ENCODE results near the gene AMPD2.

AMPD2 gene

GRCh38 chr1:109589679-109590078 lies 30.0 kb upstream of the AMPD2 start:
- no peak for ATAC-seq
- no peak for TF ChIP-seq PPARA (CRISPR knock-in tag; IDR thresholded peaks at IDR 0.05; ENCODE audit: borderline replicate concordance)
- no peak for TF ChIP-seq CREB5 (CRISPR knock-in tag; IDR thresholded peaks at IDR 0.05; ENCODE audit: low read depth)
- TF ChIP-seq ZFP30 (CRISPR knock-in tag; IDR thresholded peaks at IDR 0.05), result no peak
- no peak for TF ChIP-seq ISL1 (CRISPR knock-in tag; IDR thresholded peaks at IDR 0.05)
- TF ChIP-seq CSDC2 (CRISPR knock-in tag; IDR thresholded peaks at IDR 0.05), result no peak
- no peak for TF ChIP-seq ZC3H10 (CRISPR knock-in tag; IDR thresholded peaks at IDR 0.05)

GRCh38 chr1:109592916-109593315 lies 26.7 kb upstream of the AMPD2 start:
- no peak for ATAC-seq
- TF ChIP-seq ZNF565 (CRISPR knock-in tag; conservative IDR thresholded peaks at IDR 0.05; ENCODE audit: low read depth), result no peak

- ATAC-seq, result no peak
- TF ChIP-seq ISL1 (CRISPR knock-in tag; IDR thresholded peaks at IDR 0.05) (no peak), BACH2 (CRISPR knock-in tag; IDR thresholded peaks at IDR 0.05; ENCODE audit: borderline replicate concordance) (no peak)
Measured at GRCh38 chr1:109595531-109595930, 24.1 kb upstream of the AMPD2 start.

- ATAC-seq, result no peak
- no peak for TF ChIP-seq ZFP30 (CRISPR knock-in tag; IDR thresholded peaks at IDR 0.05)
- TF ChIP-seq ZC3H10 (CRISPR knock-in tag; IDR thresholded peaks at IDR 0.05), result no peak
- TF ChIP-seq ISL1 (CRISPR knock-in tag; IDR thresholded peaks at IDR 0.05), result no peak
- TF ChIP-seq ZNF8 (CRISPR knock-in tag; IDR thresholded peaks at IDR 0.05), result no peak
- TF ChIP-seq ZNF565 (CRISPR knock-in tag; conservative IDR thresholded peaks at IDR 0.05; ENCODE audit: low read depth), result no peak
- no peak for TF ChIP-seq PATZ1 (CRISPR knock-in tag; IDR thresholded peaks at IDR 0.05; ENCODE audit: borderline replicate concordance)
Measured at GRCh38 chr1:109598156-109598555, 21.5 kb upstream of the AMPD2 start.

GRCh38 chr1:109598655-109599054 lies 21.0 kb upstream of the AMPD2 start:
- TF ChIP-seq CREB5 (CRISPR knock-in tag; IDR thresholded peaks at IDR 0.05; ENCODE audit: low read depth) (no peak), ESRRG (CRISPR knock-in tag; IDR thresholded peaks at IDR 0.05) (no peak), ZNF565 (CRISPR knock-in tag; conservative IDR thresholded peaks at IDR 0.05; ENCODE audit: low read depth) (no peak), GLIS3 (CRISPR knock-in tag; IDR thresholded peaks at IDR 0.05) (no peak), PPARA (CRISPR knock-in tag; IDR thresholded peaks at IDR 0.05; ENCODE audit: borderline replicate concordance) (no peak), RARB (CRISPR knock-in tag; IDR thresholded peaks at IDR 0.05) (no peak), OSR1 (CRISPR knock-in tag; IDR thresholded peaks at IDR 0.05) (no peak), ZNF70 (CRISPR knock-in tag; IDR thresholded peaks at IDR 0.05) (no peak), ARNTL (CRISPR knock-in tag; IDR thresholded peaks at IDR 0.05; ENCODE audit: borderline replicate concordance, low read depth) (no peak), ZNF8 (CRISPR knock-in tag; IDR thresholded peaks at IDR 0.05) (no peak), ISL1 (CRISPR knock-in tag; IDR thresholded peaks at IDR 0.05) (no peak), BACH2 (CRISPR knock-in tag; IDR thresholded peaks at IDR 0.05; ENCODE audit: borderline replicate concordance) (no peak)
- no peak for ATAC-seq

DNA sequence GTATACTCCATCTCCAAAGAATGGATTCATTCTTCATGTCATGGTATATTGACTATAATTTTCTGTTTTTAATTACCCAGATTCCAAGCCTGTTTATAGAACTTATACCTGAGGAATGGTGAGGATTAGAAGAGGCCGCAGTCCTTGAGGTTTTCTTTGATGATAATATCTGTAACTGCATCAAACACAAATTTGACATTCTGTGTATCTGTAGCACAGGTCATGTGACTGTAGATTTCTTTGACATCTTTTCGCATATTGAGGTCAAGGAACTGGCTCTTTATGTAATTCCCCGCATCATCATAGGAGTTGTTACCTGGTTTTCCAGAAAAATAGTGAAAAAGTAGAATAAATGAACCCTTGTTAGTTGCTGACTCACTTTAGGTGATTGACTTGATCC lies 16.4 kb upstream of the AMPD2 start:
- TF ChIP-seq ZNF70 (CRISPR knock-in tag; IDR thresholded peaks at IDR 0.05) (no peak), TOX (CRISPR knock-in tag; IDR thresholded peaks at IDR 0.05; ENCODE audit: borderline replicate concordance) (no peak), OSR1 (CRISPR knock-in tag; IDR thresholded peaks at IDR 0.05) (no peak), ZFP30 (CRISPR knock-in tag; IDR thresholded peaks at IDR 0.05) (no peak), ZNF8 (CRISPR knock-in tag; IDR thresholded peaks at IDR 0.05) (no peak), ISL1 (CRISPR knock-in tag; IDR thresholded peaks at IDR 0.05) (no peak), CREB5 (CRISPR knock-in tag; IDR thresholded peaks at IDR 0.05; ENCODE audit: low read depth) (no peak), CSDC2 (CRISPR knock-in tag; IDR thresholded peaks at IDR 0.05) (no peak), ZFP3 (CRISPR knock-in tag; IDR thresholded peaks at IDR 0.05) (no peak), TSHZ2 (CRISPR knock-in tag; IDR thresholded peaks at IDR 0.05) (no peak)
- TF ChIP-seq, protein P1, sequence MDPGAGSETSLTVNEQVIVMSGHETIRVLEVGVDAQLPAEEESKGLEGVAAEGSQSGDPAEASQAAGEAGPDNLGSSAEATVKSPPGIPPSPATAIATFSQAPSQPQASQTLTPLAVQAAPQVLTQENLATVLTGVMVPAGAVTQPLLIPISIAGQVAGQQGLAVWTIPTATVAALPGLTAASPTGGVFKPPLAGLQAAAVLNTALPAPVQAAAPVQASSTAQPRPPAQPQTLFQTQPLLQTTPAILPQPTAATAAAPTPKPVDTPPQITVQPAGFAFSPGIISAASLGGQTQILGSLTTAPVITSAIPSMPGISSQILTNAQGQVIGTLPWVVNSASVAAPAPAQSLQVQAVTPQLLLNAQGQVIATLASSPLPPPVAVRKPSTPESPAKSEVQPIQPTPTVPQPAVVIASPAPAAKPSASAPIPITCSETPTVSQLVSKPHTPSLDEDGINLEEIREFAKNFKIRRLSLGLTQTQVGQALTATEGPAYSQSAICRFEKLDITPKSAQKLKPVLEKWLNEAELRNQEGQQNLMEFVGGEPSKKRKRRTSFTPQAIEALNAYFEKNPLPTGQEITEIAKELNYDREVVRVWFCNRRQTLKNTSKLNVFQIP (CRISPR knock-in tag; IDR thresholded peaks at IDR 0.05; ENCODE audit: borderline replicate concordance, low read depth), result no peak
- no peak for ATAC-seq

Data from SK-N-SH treated with all-trans-retinoic acid at 6 μM for 48 hours (cell line).